ENCODE measurements around the gene CNTFR.

DNA sequence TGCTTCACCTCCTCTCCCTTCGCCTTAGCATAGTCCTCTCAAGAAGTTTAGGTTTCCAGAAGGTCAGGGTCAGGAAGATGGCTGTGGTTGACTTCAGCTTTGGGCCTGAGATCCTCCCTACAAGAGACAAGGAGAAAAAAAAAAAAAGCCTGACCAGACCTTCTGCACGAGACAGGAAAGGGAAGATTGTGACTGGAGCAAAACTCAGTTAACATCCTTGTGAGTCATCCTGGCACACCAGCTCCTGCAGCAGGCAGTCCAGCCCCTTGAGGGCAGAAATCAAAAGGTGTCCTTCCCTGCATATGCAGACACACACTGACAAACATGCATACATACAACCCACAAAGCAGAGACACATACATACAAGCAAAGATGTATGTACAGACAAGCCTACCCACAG is 48.7 kb downstream of the CNTFR start:
- TF ChIP-seq, protein P1, sequence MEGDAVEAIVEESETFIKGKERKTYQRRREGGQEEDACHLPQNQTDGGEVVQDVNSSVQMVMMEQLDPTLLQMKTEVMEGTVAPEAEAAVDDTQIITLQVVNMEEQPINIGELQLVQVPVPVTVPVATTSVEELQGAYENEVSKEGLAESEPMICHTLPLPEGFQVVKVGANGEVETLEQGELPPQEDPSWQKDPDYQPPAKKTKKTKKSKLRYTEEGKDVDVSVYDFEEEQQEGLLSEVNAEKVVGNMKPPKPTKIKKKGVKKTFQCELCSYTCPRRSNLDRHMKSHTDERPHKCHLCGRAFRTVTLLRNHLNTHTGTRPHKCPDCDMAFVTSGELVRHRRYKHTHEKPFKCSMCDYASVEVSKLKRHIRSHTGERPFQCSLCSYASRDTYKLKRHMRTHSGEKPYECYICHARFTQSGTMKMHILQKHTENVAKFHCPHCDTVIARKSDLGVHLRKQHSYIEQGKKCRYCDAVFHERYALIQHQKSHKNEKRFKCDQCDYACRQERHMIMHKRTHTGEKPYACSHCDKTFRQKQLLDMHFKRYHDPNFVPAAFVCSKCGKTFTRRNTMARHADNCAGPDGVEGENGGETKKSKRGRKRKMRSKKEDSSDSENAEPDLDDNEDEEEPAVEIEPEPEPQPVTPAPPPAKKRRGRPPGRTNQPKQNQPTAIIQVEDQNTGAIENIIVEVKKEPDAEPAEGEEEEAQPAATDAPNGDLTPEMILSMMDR (IDR thresholded peaks at IDR 0.05): no peak
- no peak for TF ChIP-seq EZH2 (IDR thresholded peaks at IDR 0.05; ENCODE audit: borderline replicate concordance, insufficient read depth, low read depth, low read length, poor library complexity, severe bottlenecking)

All from B cell (primary cell).